Measurements from ENCODE around the gene AP1G2. TPM values are rescaled to one million over a fixed set of nuclear protein-coding genes. Genes with fewer than 3 reads are reported as not detected.

Gene AP1G2
- polyA plus RNA-seq, 1 experiment: 8.2 TPM

DNA sequence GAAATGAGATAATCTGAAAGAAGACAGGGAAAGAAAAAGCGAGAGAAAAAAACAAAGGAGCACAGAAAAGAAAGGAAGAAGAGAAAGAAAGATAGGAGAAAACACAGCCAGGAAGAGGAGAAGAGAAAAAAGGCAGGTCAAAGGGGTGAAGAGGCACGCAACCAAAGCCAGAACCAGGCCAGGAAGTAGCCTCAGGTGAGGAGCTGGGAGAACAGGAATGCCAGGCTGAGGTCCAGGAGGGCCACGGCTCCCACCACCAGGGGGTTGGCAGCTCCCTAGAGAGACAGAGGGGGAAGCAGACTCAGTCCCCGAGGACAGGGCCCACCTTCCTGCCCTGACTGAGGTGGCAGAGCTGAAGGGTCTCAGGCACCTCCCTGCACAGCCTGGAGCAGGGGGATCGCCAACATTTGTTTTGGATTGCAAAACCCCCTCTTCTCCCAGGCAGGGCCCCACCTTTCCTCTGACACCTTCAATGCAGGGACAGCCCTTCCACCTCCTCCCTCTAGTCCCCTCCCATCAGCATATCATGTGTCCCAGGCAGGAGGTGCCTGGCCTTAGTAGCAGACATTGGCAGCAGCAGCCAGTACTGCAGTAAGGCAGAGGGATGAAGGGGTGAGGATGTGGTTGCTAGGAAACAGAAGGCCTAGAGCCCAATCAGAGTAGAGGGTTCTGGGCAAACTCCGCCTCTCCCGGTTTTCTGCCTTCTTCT, 2.0 kb upstream of the AP1G2 start:
- ChIA-PET POLR2A (no interaction called here), CTCF (no interaction called here)
- H3K27me3 ChIP-seq (ENCODE audit: control insufficient read depth, insufficient read depth, low read length): peaks cover 38% of the 10 kb centered on the region
- no peak for DNase-seq (ENCODE audit: low read depth, low spot score)
- H3K4me3 ChIP-seq (ENCODE audit: low read depth, low read length): no peak overlapping the region
- no peaks in the 10 kb centered on the region; the same call in 1 of the 2 replicates for H3K9me3 ChIP-seq (ENCODE audit: control insufficient read depth, insufficient read depth, low read length)
- H3K27ac ChIP-seq (ENCODE audit: low read depth, low read length): no peak overlapping the region
- TF ChIP-seq, protein P1, sequence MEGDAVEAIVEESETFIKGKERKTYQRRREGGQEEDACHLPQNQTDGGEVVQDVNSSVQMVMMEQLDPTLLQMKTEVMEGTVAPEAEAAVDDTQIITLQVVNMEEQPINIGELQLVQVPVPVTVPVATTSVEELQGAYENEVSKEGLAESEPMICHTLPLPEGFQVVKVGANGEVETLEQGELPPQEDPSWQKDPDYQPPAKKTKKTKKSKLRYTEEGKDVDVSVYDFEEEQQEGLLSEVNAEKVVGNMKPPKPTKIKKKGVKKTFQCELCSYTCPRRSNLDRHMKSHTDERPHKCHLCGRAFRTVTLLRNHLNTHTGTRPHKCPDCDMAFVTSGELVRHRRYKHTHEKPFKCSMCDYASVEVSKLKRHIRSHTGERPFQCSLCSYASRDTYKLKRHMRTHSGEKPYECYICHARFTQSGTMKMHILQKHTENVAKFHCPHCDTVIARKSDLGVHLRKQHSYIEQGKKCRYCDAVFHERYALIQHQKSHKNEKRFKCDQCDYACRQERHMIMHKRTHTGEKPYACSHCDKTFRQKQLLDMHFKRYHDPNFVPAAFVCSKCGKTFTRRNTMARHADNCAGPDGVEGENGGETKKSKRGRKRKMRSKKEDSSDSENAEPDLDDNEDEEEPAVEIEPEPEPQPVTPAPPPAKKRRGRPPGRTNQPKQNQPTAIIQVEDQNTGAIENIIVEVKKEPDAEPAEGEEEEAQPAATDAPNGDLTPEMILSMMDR (IDR thresholded peaks at IDR 0.05; ENCODE audit: low read depth, low read length): no peak; the same call in 1 of the 2 replicates

DNA sequence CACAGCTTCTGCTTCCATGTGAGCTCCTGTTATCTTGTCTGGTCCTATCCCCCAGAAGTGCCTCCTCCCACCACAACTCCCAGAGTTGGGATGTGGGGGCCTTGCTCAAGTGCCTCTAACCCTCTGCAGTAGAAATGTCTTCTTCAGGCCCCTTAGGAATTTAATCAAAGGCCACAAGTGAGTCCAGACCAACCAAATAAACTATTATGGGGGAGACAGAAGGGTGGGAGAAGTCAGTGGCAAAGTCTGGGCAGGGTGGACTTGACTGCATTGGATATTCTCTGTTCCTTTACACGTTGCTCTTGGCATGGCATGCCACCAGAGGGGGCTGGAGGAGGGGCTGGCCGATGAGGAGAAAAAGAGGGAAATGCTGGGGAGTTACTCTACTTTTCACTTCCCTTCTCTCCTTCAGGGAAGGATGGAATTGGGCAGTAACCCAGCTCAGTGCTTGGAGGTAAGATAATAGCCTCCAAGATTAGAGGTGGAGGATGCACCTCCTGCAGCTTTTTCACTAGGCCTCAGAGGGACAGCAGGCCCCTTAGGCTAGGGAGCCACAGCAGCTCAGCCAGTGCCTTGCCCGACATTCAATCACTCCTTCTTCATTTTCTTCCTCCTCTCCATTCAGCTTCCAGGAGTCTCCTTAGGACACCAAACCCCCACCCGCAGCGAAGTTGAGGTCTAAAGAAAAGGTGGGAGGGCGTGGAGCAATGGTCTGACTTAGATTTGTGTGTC, 1.2 kb upstream of the AP1G2 start:
- H3K27ac ChIP-seq (ENCODE audit: low read depth, low read length): no peak overlapping the region
- no peaks in the 10 kb centered on the region; the same call in 1 of the 2 replicates for H3K9me3 ChIP-seq (ENCODE audit: control insufficient read depth, insufficient read depth, low read length)
- no peak for DNase-seq (ENCODE audit: low read depth, low spot score)
- no peak overlapping the region for H3K4me3 ChIP-seq (ENCODE audit: low read depth, low read length)
- CTCF ChIA-PET: interaction anchor here (1.1 to 1.9 kb wide), 4 partner anchors 9 to 342 kb away, joined by 3 to 10 read pairs (median 8); no protein-coding TSS in a partner anchor
- TF ChIP-seq, protein P1 (IDR thresholded peaks at IDR 0.05; ENCODE audit: low read depth, low read length): peak; percentile 38
- POLR2A ChIA-PET: no interaction called here
- H3K27me3 ChIP-seq (ENCODE audit: control insufficient read depth, insufficient read depth, low read length): peaks cover 33% of the 10 kb centered on the region

DNA sequence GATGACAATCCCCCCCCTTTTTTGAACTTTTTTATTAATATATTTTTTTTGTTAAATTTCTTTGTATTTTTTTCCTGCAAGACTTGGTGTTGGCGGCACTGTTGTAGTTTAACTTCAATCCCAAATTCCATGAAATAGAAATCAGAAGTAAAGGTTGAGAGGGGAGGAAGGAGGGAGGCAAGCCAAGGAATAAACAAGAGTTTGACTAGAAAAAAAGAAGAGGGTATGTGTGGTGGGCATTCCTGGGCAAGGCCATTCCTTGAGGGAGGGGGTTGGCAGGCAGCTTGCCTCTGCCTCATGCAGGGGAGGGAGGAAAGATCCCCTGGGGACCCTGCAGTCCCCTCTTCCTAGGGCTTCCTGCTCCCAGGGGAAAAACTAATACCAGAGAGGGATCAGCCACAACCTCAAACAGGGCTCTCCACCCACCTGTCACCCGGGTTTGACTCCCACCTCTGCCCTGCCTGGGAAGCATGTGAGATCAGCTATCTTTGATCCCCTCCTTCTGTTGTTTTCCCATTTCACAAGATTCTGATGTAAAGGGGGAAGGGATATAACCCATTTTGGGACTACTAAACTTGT, 519 bp upstream of the AP1G2 start:
- no peak overlapping the region for H3K27ac ChIP-seq (ENCODE audit: low read depth, low read length)
- TF ChIP-seq, protein P1 (IDR thresholded peaks at IDR 0.05; ENCODE audit: low read depth, low read length): no peak
- peaks cover 28% of the 10 kb centered on the region for H3K27me3 ChIP-seq (ENCODE audit: control insufficient read depth, insufficient read depth, low read length)
- DNase-seq (ENCODE audit: low read depth, low spot score): no peak
- no peaks in the 10 kb centered on the region; the same call in 1 of the 2 replicates for H3K9me3 ChIP-seq (ENCODE audit: control insufficient read depth, insufficient read depth, low read length)
- H3K4me3 ChIP-seq (ENCODE audit: low read depth, low read length): peak overlapping the region; percentile 66; the same call in 1 of the 2 replicates
- ChIA-PET CTCF (interaction anchor here (0.6 to 1.9 kb wide), 5 partner anchors 9 to 342 kb away, joined by 3 to 10 read pairs (median 6); no protein-coding TSS in a partner anchor), POLR2A (no interaction called here)

DNA sequence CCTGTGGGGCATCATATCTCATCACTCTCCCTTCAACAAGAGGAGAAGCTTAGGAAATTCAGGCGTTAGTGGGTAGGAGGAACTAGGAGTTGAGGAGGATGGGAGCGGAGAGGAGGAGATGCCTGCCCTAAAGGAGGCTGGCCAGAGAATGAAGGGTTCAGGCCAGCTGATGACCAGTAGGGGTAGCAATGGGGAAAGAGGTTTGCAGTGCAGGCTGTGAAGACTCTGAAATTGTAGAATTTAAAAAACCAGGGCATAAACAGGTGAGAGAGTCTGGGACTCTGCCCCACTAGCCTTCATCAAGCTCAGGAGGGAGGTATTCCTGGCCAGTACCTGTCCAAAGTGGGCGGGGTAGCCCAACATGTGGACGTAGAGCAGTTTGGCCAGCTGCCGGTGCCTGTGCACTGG, 809 bp downstream of the AP1G2 start:
- H3K27me3 ChIP-seq (ENCODE audit: control insufficient read depth, insufficient read depth, low read length): peaks cover 17% of the 10 kb centered on the region
- H3K9me3 ChIP-seq (ENCODE audit: control insufficient read depth, insufficient read depth, low read length): no peaks in the 10 kb centered on the region; the same call in 1 of the 2 replicates
- peak overlapping the region; percentile 66 for H3K4me3 ChIP-seq (ENCODE audit: low read depth, low read length)
- H3K27ac ChIP-seq (ENCODE audit: low read depth, low read length): no peak overlapping the region
- CTCF ChIA-PET: interaction anchor here (0.9 to 1.9 kb wide), 3 partner anchors 28 to 88 kb away, joined by 3 to 9 read pairs (median 4); no protein-coding TSS in a partner anchor
- POLR2A ChIA-PET: no interaction called here
- TF ChIP-seq, protein P1 (IDR thresholded peaks at IDR 0.05; ENCODE audit: low read depth, low read length): peak; percentile 18
- DNase-seq (ENCODE audit: low read depth, low spot score): no peak
